MCF 10A (cell line): ENCODE measurements around the gene OOSP3. TPM values are rescaled to one million over a fixed set of nuclear protein-coding genes. Genes with fewer than 3 reads are reported as not detected.

Experiments
- BruUV-seq: library from RNA; stranded (reverse); fragments of 400-500 nt; replicated peaks from 2 replicates; lab custom pipeline; 2021; lab: Mats Ljungman, UMichigan
- CTCF ChIA-PET: fragments of 300-600 bp; sonication (Branson Sonifier 250); formaldehyde crosslinking; extraction: SDS; loops from one replicate; lab custom pipeline; 2021; ENCODE audit warnings: antibody characterized with exemption, inconsistent platforms; lab: Yijun Ruan, JAX
- POLR2A ChIA-PET: fragments of 300-600, 350-650 bp; sonication (Branson Sonifier 250); formaldehyde crosslinking; extraction: SDS; loops from one replicate; lab custom pipeline; 2020; ENCODE audit warnings: antibody characterized with exemption, inconsistent platforms; lab: Yijun Ruan, JAX
- DNase-seq: peaks from one replicate; pipeline ENCODE4 v3.0.0-alpha.2; 2018; ENCODE audit not compliant: unreplicated experiment
- H3K27ac Mint-ChIP-seq: one replicate; pipeline ENCODE4 v1.8.0; 2022; ENCODE audit warnings: mild to moderate bottlenecking, low read depth, mixed read lengths; ENCODE audit not compliant: unreplicated experiment
- H3K27me3 Mint-ChIP-seq: one replicate; pipeline ENCODE4 v1.8.0; 2022; ENCODE audit warnings: mixed read lengths; ENCODE audit not compliant: insufficient read depth, unreplicated experiment
- H3K36me3 Mint-ChIP-seq: one replicate; pipeline ENCODE4 v1.8.0; 2022; ENCODE audit warnings: mild to moderate bottlenecking, moderate library complexity, mixed read lengths; ENCODE audit not compliant: insufficient read depth, unreplicated experiment
- H3K4me1 Mint-ChIP-seq: one replicate; pipeline ENCODE4 v1.8.0; 2022; ENCODE audit warnings: mixed read lengths; ENCODE audit not compliant: insufficient read depth, unreplicated experiment
- H3K4me3 Mint-ChIP-seq: one replicate; pipeline ENCODE4 v1.8.0; 2022; ENCODE audit warnings: mild to moderate bottlenecking, moderate library complexity, mixed read lengths; ENCODE audit not compliant: unreplicated experiment
- H3K9me3 Mint-ChIP-seq: one replicate; pipeline ENCODE4 v1.8.0; 2022; ENCODE audit warnings: mixed read lengths; ENCODE audit not compliant: unreplicated experiment
- CTCF ChIP-seq: fragments of 200-600 bp; IDR thresholded peaks from one replicate; pipeline ENCODE4 v1.8.0; 2022; ENCODE audit warnings: antibody characterized with exemption, mild to moderate bottlenecking; ENCODE audit not compliant: unreplicated experiment
- intact Hi-C: fragments of 100-400 bp; cut with micrococcal nuclease; formaldehyde crosslinking; loops from 2 replicates; pipeline ENCODE4 v1.14.1; 2022
- total RNA-seq: library from RNA; stranded (reverse); gene quantifications from 2 replicates; pipeline ENCODE4 v1.2.3, GENCODE V29; 2022

Gene OOSP3
- total RNA-seq, 1 experiment from 2014 or later, result not detected

- Mint-ChIP-seq H3K27ac (no peak overlapping the region), H3K9me3 (no peaks in the 10 kb centered on the region), H3K4me1 (no peaks in the 10 kb centered on the region), H3K27me3 (peaks cover 16% of the 10 kb centered on the region), H3K4me3 (no peak overlapping the region), H3K36me3 (no peaks in the 10 kb centered on the region)
- TF ChIP-seq CTCF, result no peak
- ChIA-PET CTCF (interaction anchor here (1.2 kb wide), 1 partner anchor 25 kb away, joined by 3 read pairs; no protein-coding TSS in a partner anchor), POLR2A (no interaction called here)
- intact Hi-C loops, result no loop called here
- BruUV-seq, result no TSS peak
- DNase-seq, result no peak
Measured at GRCh38 chr11:59944720-59945119, 66.1 kb downstream of the OOSP3 start.

Other genes with a start within 250 kb of the OOSP3 start
- 42.6 and 49.6 TPM in 2 replicates for gene PATL1, start 209.7 kb upstream of the OOSP3 start, total RNA-seq
- gene OR10V1, start 164.9 kb upstream of the OOSP3 start, total RNA-seq, result not detected in 2 replicates
- gene STX3, start 123.4 kb upstream of the OOSP3 start, total RNA-seq, result 12.1 and 22.1 TPM in 2 replicates
- 31.8 and 39.8 TPM in 2 replicates for gene MRPL16, start 68.0 kb upstream of the OOSP3 start, total RNA-seq
- gene CBLIF, start 33.3 kb upstream of the OOSP3 start, total RNA-seq, result not detected in 2 replicates
- not detected in 2 replicates for gene TCN1, start 12.3 kb upstream of the OOSP3 start, total RNA-seq
- not detected in 2 replicates for gene OOSP1, start 59.6 kb downstream of the OOSP3 start, total RNA-seq
- gene OOSP4A, start 85.3 kb downstream of the OOSP3 start, total RNA-seq, result not detected in 2 replicates
- not detected in 2 replicates for gene OOSP4B, start 138.4 kb downstream of the OOSP3 start, total RNA-seq
- gene OOSP2, start 161.6 kb downstream of the OOSP3 start, total RNA-seq, result not detected in 2 replicates
- not detected in 2 replicates for gene MS4A3, start 177.9 kb downstream of the OOSP3 start, total RNA-seq
- not detected in 2 replicates for gene MS4A2, start 209.9 kb downstream of the OOSP3 start, total RNA-seq